Germinal center (tissue), 1 donor: ENCODE results near the gene RRM2.
"Not testable (repeated sequence)": the region's sequence is repeated elsewhere in the genome, so short reads cannot be mapped to it uniquely, and the experiment has no call there.

Experiments used
- DNase-seq: peaks from one replicate; pipeline ENCODE4 v3.0.0; 2012; ENCODE audit warnings: mixed read lengths, low spot score

RRM2 gene

GRCh38 chr2:10132596-10132995 is 10.1 kb downstream of the RRM2 start:
- no peak for DNase-seq

- DNase-seq: no peak
Observed at GRCh38 chr2:10132996-10133647, 10.6 kb downstream of the RRM2 start.

- no peak for DNase-seq
Observed at GRCh38 chr2:10135296-10136089, 13.0 kb downstream of the RRM2 start.

- DNase-seq: no peak
Observed at GRCh38 chr2:10136101-10136934, 13.8 kb downstream of the RRM2 start.

GRCh38 chr2:10137053-10137843 is 14.7 kb downstream of the RRM2 start:
- DNase-seq: no peak

GRCh38 chr2:10139536-10139935 is 17.0 kb downstream of the RRM2 start:
- no peak for DNase-seq

- no peak for DNase-seq
Observed at GRCh38 chr2:10140841-10141610, 18.5 kb downstream of the RRM2 start.

GRCh38 chr2:10141736-10142639 is 19.4 kb downstream of the RRM2 start:
- DNase-seq: peak; percentile 58

- no peak for DNase-seq
Observed at GRCh38 chr2:10142640-10142965, 20.1 kb downstream of the RRM2 start.

GRCh38 chr2:10144771-10145518 is 22.4 kb downstream of the RRM2 start:
- DNase-seq: no peak

GRCh38 chr2:10145519-10146357 is 23.2 kb downstream of the RRM2 start:
- no peak for DNase-seq

GRCh38 chr2:10146366-10147005 is 23.9 kb downstream of the RRM2 start:
- DNase-seq: no peak

GRCh38 chr2:10147050-10147660 is 24.6 kb downstream of the RRM2 start:
- DNase-seq: not testable (repeated sequence)

- no peak for DNase-seq
Observed at GRCh38 chr2:10148268-10148667, 25.7 kb downstream of the RRM2 start.

GRCh38 chr2:10149635-10150034 is 27.1 kb downstream of the RRM2 start:
- no peak for DNase-seq

GRCh38 chr2:10150436-10150835 is 27.9 kb downstream of the RRM2 start:
- no peak for DNase-seq

GRCh38 chr2:10151462-10151861 is 28.9 kb downstream of the RRM2 start:
- no peak for DNase-seq

- no peak for DNase-seq
Observed at GRCh38 chr2:10157293-10157692, 34.8 kb downstream of the RRM2 start.
